ENCODE measurements around the gene MLPH.

- TF ChIP-seq TEAD4 (IDR thresholded peaks at IDR 0.05), result no peak
- no peak for TF ChIP-seq YY1 (IDR thresholded peaks at IDR 0.05; ENCODE audit: low read depth)
- TF ChIP-seq CEBPB (IDR thresholded peaks at IDR 0.05), result no peak
- TF ChIP-seq REST (IDR thresholded peaks at IDR 0.05; ENCODE audit: low read depth), result peak; percentile 34; the same call in 1 of the 2 replicates
- TF ChIP-seq MAX (IDR thresholded peaks at IDR 0.05), result no peak
- no peak for TF ChIP-seq ZBTB7A (IDR thresholded peaks at IDR 0.05; ENCODE audit: low read depth)
- TF ChIP-seq FOXM1 (IDR thresholded peaks at IDR 0.05; ENCODE audit: borderline replicate concordance, low read depth), result no peak
- no peak for TF ChIP-seq EP300 (IDR thresholded peaks at IDR 0.05; ENCODE audit: borderline replicate concordance)
These were observed 53.2 kb downstream of the MLPH start for GRCh38 chr2:237540223-237540775.
